ENCODE measurements around the gene LCMT1. TPM values are rescaled to one million over a fixed set of nuclear protein-coding genes. Genes with fewer than 3 reads are reported as not detected.
"Not testable (repeated sequence)": the region's sequence is repeated elsewhere in the genome, so short reads cannot be mapped to it uniquely, and the experiment has no call there.

The LCMT1 gene
- total RNA-seq, 1 donor from 2014 or later = 39.1 TPM

DNA sequence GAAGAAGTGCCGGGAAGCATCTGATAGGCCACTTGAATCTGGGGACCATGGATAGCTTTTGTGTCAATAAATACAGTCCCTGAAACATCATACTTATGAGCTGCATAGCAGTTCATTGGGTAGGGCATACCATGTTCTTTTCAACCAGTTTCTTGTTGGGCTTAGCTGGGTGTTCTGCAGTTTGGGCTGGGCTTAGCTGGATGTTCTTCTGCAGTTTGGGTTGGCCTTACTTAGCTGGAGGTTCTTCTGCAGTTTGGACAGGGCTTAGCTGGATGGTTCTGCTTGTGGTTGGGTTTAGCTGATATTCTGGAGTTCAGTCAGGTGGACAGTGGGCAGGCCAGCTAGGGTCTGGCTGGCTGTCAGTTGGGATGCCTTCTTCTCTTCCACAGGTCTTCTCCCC, 52.1 kb downstream of the LCMT1 start:
- Mint-ChIP-seq H3K9me3 (no peaks in the 10 kb centered on the region), H3K36me3 (ENCODE audit: low read depth) (peaks cover 30% of the 10 kb centered on the region), H3K27ac (no peak overlapping the region), H3K4me1 (ENCODE audit: low read depth) (no peaks in the 10 kb centered on the region), H3K4me3 (no peak overlapping the region), H3K27me3 (ENCODE audit: insufficient read depth) (no peaks in the 10 kb centered on the region)
- intact Hi-C loops (cut with micrococcal nuclease) = no loop called here
- no peak for DNase-seq (ENCODE audit: low spot score)

DNA sequence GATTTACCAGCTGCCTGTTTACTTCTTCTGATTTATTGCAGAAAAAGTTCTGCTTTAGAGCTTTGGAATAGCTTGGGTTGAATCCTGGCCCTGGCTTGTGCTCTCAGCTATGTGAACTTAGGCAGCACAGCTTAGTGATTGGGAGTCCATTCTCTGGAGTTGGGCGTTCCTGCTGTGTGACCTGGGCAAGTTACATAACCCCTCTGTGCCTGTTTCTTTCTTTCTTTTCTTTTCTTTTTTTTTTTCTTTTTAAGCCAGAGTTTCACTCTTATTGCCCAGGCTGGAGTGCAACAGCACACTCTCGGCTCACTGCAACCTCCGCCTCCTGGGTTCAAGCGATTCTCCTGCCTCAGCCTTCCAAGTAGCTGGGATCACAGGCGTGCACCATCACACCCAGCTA, 53.7 kb downstream of the LCMT1 start:
- Mint-ChIP-seq H3K4me1 (ENCODE audit: low read depth) (no peaks in the 10 kb centered on the region), H3K9me3 (no peaks in the 10 kb centered on the region), H3K4me3 (no peak overlapping the region), H3K27me3 (ENCODE audit: insufficient read depth) (no peaks in the 10 kb centered on the region), H3K36me3 (ENCODE audit: low read depth) (peaks cover 41% of the 10 kb centered on the region), H3K27ac (no peak overlapping the region)
- DNase-seq (ENCODE audit: low spot score) = no peak
- intact Hi-C loops (cut with micrococcal nuclease) = no loop called here

DNA sequence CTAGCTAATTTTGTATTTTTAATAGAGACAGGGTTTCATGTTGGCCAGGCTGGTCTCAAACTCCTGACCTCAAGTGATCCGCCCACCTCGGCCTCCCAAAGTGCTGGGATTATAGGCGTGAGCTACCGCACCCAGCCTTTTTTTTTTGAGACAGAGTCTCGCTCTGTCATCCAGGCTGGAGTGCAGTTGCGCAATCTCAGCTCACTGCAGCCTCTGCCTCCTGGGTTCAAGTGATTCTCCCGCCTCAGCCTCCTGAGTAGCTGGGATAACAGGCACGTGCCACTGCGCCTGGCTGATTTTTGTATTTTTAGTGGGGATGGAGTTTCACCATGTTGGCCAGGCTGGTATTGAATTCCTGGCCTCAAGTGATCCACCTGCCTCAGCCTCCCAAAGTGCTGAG, 56.4 kb downstream of the LCMT1 start:
- H3K4me3 Mint-ChIP-seq; intact Hi-C loops (cut with micrococcal nuclease); H3K27me3 Mint-ChIP-seq (ENCODE audit: insufficient read depth); H3K9me3 Mint-ChIP-seq; DNase-seq (ENCODE audit: low spot score); H3K4me1 Mint-ChIP-seq (ENCODE audit: low read depth); H3K27ac Mint-ChIP-seq: not testable (repeated sequence)
- H3K36me3 Mint-ChIP-seq (ENCODE audit: low read depth) = peaks cover 44% of the 10 kb centered on the region

- H3K4me3 Mint-ChIP-seq = no peak overlapping the region
- H3K36me3 Mint-ChIP-seq (ENCODE audit: low read depth) = peaks cover 40% of the 10 kb centered on the region
- H3K27ac Mint-ChIP-seq = no peak overlapping the region
- no peak for DNase-seq (ENCODE audit: low spot score)
- H3K4me1 Mint-ChIP-seq (ENCODE audit: low read depth) = no peaks in the 10 kb centered on the region
- no peaks in the 10 kb centered on the region for H3K27me3 Mint-ChIP-seq (ENCODE audit: insufficient read depth)
- intact Hi-C loops (cut with micrococcal nuclease) = no loop called here
- H3K9me3 Mint-ChIP-seq = no peaks in the 10 kb centered on the region
These were observed 59.8 kb downstream of the LCMT1 start for GRCh38 chr16:25171390-25171789.

DNA sequence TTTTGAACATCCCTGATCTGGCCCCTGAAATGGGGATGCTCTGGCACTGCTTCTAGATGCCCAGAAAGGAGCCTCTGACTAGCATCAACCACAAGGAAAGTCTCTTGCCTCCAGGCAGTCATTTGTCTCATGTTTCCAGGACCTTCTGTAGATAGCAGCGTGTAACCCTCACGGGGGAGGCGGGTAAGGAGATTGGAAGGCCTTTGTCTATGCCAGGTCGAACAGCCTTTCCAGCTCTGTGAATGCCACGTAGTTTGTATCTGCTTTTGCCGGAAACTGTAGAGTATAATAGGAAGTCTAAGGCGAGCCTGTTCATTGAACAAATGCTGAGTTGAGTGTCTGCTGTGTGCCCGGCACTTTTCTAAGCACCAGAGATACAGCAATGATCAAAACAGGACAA, 61.3 kb downstream of the LCMT1 start:
- H3K4me3 Mint-ChIP-seq = no peak overlapping the region
- H3K9me3 Mint-ChIP-seq = no peaks in the 10 kb centered on the region
- H3K36me3 Mint-ChIP-seq (ENCODE audit: low read depth) = peaks cover 35% of the 10 kb centered on the region
- intact Hi-C loops (cut with micrococcal nuclease) = no loop called here
- H3K27me3 Mint-ChIP-seq (ENCODE audit: insufficient read depth) = no peaks in the 10 kb centered on the region
- H3K4me1 Mint-ChIP-seq (ENCODE audit: low read depth) = no peaks in the 10 kb centered on the region
- DNase-seq (ENCODE audit: low spot score) = no peak
- H3K27ac Mint-ChIP-seq = no peak overlapping the region

DNA sequence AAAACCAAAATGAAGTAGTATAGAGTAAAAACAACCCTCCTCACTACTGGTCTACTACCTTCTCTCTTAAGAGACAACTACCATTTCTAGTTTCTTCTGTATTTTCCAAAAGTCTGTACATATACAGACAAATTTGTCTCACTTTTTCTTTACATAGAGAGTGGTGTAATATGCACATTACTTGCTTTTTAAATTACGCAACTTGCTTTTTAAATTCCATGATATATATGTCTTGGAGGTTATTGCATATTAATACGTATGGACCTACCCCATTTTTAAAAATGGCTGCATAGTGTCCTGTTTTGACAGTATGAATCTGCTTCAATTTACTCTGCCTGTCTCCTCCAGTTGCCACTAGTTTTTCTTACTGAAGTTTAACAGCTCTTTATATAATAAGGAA, 62.7 kb downstream of the LCMT1 start:
- H3K4me1 Mint-ChIP-seq (ENCODE audit: low read depth) = no peaks in the 10 kb centered on the region

DNA sequence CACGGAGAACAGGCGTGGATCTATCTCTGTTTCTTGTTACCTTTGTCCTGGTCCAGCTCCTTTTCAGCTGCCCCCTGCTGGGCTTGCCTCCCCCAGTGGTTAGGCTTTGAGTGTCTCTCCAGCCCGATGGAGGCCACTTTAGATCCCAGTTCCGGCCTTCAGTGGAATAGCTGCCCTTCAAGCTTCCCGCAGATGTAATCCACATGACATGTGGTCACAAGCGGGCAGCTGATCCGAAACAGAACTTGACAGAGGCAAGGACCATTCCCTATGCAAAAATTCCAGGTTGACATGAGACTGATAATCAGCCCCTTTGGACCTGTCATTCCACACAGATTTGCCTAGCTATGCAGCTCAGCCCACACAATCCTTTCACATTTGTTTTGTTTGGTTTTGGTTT, 64.6 kb downstream of the LCMT1 start:
- H3K4me3 Mint-ChIP-seq = no peak overlapping the region
- no peak for DNase-seq (ENCODE audit: low spot score)
- no peak overlapping the region for H3K27ac Mint-ChIP-seq
- intact Hi-C loops (cut with micrococcal nuclease) = no loop called here
- no peaks in the 10 kb centered on the region for H3K27me3 Mint-ChIP-seq (ENCODE audit: insufficient read depth)
- peaks cover 25% of the 10 kb centered on the region for H3K36me3 Mint-ChIP-seq (ENCODE audit: low read depth)
- no peaks in the 10 kb centered on the region for H3K4me1 Mint-ChIP-seq (ENCODE audit: low read depth)
- H3K9me3 Mint-ChIP-seq = no peaks in the 10 kb centered on the region

More for the DNA sequence above, 62.7 kb downstream of the LCMT1 start:
- Mint-ChIP-seq H3K27ac (no peak overlapping the region), H3K4me3 (no peak overlapping the region), H3K9me3 (no peaks in the 10 kb centered on the region), H3K36me3 (ENCODE audit: low read depth) (peaks cover 38% of the 10 kb centered on the region), H3K27me3 (ENCODE audit: insufficient read depth) (no peaks in the 10 kb centered on the region)
- DNase-seq (ENCODE audit: low spot score) = no peak
- intact Hi-C loops (cut with micrococcal nuclease) = no loop called here

DNA sequence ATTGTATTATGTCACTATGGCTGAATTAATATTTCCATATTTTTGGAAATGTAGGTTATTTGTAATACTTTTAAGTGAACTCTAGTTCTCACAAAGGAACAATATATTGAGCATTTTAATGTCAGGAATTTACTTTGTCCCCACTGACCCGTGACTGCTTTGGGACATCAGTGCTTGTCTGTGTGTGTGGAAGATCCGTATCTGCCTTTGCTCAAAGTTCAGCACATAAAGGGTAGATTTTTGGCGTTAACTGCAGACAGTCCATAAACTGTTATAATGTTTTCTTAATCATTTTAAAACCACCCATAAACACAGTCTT, 65.9 kb downstream of the LCMT1 start:
- intact Hi-C loops (cut with micrococcal nuclease) = no loop called here
- no peaks in the 10 kb centered on the region for H3K4me1 Mint-ChIP-seq (ENCODE audit: low read depth)
- H3K9me3 Mint-ChIP-seq = no peaks in the 10 kb centered on the region
- no peak overlapping the region for H3K27ac Mint-ChIP-seq
- H3K36me3 Mint-ChIP-seq (ENCODE audit: low read depth) = peaks cover 20% of the 10 kb centered on the region
- H3K4me3 Mint-ChIP-seq = no peak overlapping the region
- no peak for DNase-seq (ENCODE audit: low spot score)
- H3K27me3 Mint-ChIP-seq (ENCODE audit: insufficient read depth) = no peaks in the 10 kb centered on the region

DNA sequence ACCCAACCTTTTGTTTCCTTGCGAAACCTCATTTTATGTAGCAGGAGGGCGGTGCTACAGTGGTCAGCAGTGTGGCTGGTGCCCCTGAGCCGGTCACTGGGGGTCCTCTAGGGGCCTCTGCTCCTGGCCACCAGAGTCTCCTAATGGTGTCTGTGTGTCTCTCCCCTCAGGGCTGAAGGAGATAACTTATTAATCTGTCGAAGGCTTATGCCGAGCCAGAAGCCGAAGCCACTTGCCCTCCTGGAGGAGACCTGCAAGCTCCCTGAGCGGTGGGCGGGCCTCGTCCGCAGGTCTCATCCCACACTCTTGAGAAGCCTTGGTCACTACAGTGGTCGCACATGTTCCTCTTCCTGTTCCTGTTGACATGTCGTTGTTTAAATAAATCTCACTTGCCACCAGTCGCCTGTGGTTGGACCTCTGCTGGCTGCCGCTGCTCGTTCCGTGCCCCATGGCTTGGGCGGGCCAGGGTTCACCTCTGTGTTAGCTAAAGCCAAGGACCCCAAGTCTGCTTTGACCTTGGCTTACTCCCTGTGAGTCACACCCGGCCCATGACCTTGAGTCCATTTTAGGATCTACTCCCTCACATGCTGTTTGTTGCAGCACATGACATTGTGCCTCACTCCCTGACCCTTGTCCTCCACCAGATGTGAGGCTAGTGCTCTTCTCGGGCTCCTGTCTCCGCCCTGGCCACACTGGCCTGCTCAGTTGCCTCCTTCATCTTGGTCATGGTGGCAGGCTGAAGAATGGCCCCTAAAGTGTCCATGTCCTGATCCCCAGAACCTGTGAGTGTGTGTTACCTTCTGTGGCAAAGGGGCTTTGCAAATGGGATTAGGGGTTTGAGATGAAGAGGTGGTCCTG, 66.5 kb downstream of the LCMT1 start:
- H3K9me3 Mint-ChIP-seq = no peaks in the 10 kb centered on the region
- intact Hi-C loops (cut with micrococcal nuclease) = no loop called here

GRCh38 chr16:25181236-25181635, 69.7 kb downstream of the LCMT1 start:
- H3K4me3 Mint-ChIP-seq; DNase-seq (ENCODE audit: low spot score); H3K27me3 Mint-ChIP-seq (ENCODE audit: insufficient read depth); H3K27ac Mint-ChIP-seq; intact Hi-C loops (cut with micrococcal nuclease); H3K4me1 Mint-ChIP-seq (ENCODE audit: low read depth); H3K9me3 Mint-ChIP-seq; H3K36me3 Mint-ChIP-seq (ENCODE audit: low read depth): not testable (repeated sequence)

More for the DNA sequence above, 66.5 kb downstream of the LCMT1 start:
- Mint-ChIP-seq H3K4me3 (no peak overlapping the region), H3K36me3 (ENCODE audit: low read depth) (peaks cover 16% of the 10 kb centered on the region), H3K27me3 (ENCODE audit: insufficient read depth) (no peaks in the 10 kb centered on the region), H3K4me1 (ENCODE audit: low read depth) (no peaks in the 10 kb centered on the region), H3K27ac (peak overlapping the region; percentile 49)
- no peak for DNase-seq (ENCODE audit: low spot score)

- H3K27me3 Mint-ChIP-seq (ENCODE audit: insufficient read depth) = no peaks in the 10 kb centered on the region
- no peaks in the 10 kb centered on the region for H3K9me3 Mint-ChIP-seq
- H3K36me3 Mint-ChIP-seq (ENCODE audit: low read depth) = no peaks in the 10 kb centered on the region
These were observed 73.2 kb downstream of the LCMT1 start for GRCh38 chr16:25184771-25185170.

DNA sequence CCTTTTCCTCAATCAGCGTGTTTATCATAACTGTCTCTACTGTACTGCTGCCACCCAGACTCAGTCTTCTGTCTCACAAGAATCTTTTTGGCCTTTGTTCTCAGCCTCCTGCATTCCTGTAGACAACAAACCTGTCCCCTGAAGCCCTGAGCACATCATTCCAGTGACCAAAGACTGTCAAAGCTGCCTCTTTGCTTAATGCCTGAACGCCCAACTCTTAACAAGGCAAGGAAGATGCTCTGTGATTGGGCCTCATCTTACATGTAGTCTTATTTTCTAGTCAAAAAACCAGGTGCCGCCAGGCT, 75.9 kb downstream of the LCMT1 start:
- intact Hi-C loops (cut with micrococcal nuclease) = no loop called here
- Mint-ChIP-seq H3K4me1 (ENCODE audit: low read depth) (no peaks in the 10 kb centered on the region), H3K27me3 (ENCODE audit: insufficient read depth) (no peaks in the 10 kb centered on the region), H3K4me3 (no peak overlapping the region), H3K9me3 (no peaks in the 10 kb centered on the region), H3K36me3 (ENCODE audit: low read depth) (no peaks in the 10 kb centered on the region), H3K27ac (no peak overlapping the region)
- DNase-seq (ENCODE audit: low spot score) = no peak

More at GRCh38 chr16:25184771-25185170, 73.2 kb downstream of the LCMT1 start:
- H3K27ac Mint-ChIP-seq = no peak overlapping the region
- H3K4me3 Mint-ChIP-seq = no peak overlapping the region
- intact Hi-C loops (cut with micrococcal nuclease) = no loop called here
- DNase-seq (ENCODE audit: low spot score) = no peak
- H3K4me1 Mint-ChIP-seq (ENCODE audit: low read depth) = no peaks in the 10 kb centered on the region

DNA sequence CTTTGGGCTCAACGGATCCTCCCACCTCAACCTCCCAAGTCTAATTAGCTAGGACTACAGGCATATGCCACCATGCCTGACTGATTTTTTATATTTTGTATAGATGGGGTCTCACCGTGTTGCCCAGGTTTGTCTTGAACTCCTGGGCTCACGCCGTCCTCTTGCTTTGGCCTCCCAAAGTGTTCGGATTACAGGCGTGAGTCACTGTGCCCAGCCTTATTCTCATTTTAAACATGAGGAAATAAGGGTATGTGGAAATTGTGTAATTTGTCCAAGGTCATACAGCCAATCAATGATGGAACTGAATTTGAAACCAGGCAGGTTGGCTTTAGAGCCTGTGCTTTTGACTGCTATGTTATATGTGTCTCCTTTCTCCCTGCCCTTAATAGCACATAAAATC, 77.8 kb downstream of the LCMT1 start:
- H3K4me3 Mint-ChIP-seq = no peak overlapping the region
- no peak overlapping the region for H3K27ac Mint-ChIP-seq

GRCh38 chr16:25192096-25192495, 80.6 kb downstream of the LCMT1 start:
- no peaks in the 10 kb centered on the region for H3K27me3 Mint-ChIP-seq (ENCODE audit: insufficient read depth)
- no peak overlapping the region for H3K27ac Mint-ChIP-seq

More for the DNA sequence above, 77.8 kb downstream of the LCMT1 start:
- no peak for DNase-seq (ENCODE audit: low spot score)
- no peaks in the 10 kb centered on the region for H3K27me3 Mint-ChIP-seq (ENCODE audit: insufficient read depth)
- no peaks in the 10 kb centered on the region for H3K9me3 Mint-ChIP-seq
- no peaks in the 10 kb centered on the region for H3K4me1 Mint-ChIP-seq (ENCODE audit: low read depth)
- no peaks in the 10 kb centered on the region for H3K36me3 Mint-ChIP-seq (ENCODE audit: low read depth)
- intact Hi-C loops (cut with micrococcal nuclease) = no loop called here

More at GRCh38 chr16:25192096-25192495, 80.6 kb downstream of the LCMT1 start:
- DNase-seq (ENCODE audit: low spot score) = no peak
- Mint-ChIP-seq H3K9me3 (no peaks in the 10 kb centered on the region), H3K4me3 (no peak overlapping the region), H3K36me3 (ENCODE audit: low read depth) (no peaks in the 10 kb centered on the region), H3K4me1 (ENCODE audit: low read depth) (no peaks in the 10 kb centered on the region)
- intact Hi-C loops (cut with micrococcal nuclease) = no loop called here

All from activated T-helper 1 cell treated with anti-CD3 and anti-CD28 coated beads, Interleukin-12 subunit alpha, Interleukin-12 subunit beta, Interleukin-2, Interleukin-4 antibody, amounts not matched to agents 30 ng/mL and 10 ng/mL and 1 ng/mL, durations not matched to agents 14 hours and 24 hours and 36 hours (primary cell).